ENCODE data around the gene DUSP22. TPM values are rescaled to one million over a fixed set of nuclear protein-coding genes. Genes with fewer than 3 reads are reported as not detected.

Gene DUSP22
- total RNA-seq, 3 donors from 2014 or later = 27.5 to 80.6 (median 29.1) TPM

GRCh38 chr6:252775-253535 is 39.3 kb upstream of the DUSP22 start:
- no peaks in the 10 kb centered on the region for H3K9me3 ChIP-seq
- TF ChIP-seq CTCF (IDR thresholded peaks at IDR 0.05) = no peak
- no peak for DNase-seq
- ATAC-seq = no peak
- intact Hi-C loops (cut with DNase I, micrococcal nuclease) = no loop called here
- no peak overlapping the region for H3K4me3 ChIP-seq
- H3K4me1 ChIP-seq (ENCODE audit: low read depth) = no peaks in the 10 kb centered on the region
- H3K36me3 ChIP-seq (ENCODE audit: low read depth) = no peaks in the 10 kb centered on the region

DNA sequence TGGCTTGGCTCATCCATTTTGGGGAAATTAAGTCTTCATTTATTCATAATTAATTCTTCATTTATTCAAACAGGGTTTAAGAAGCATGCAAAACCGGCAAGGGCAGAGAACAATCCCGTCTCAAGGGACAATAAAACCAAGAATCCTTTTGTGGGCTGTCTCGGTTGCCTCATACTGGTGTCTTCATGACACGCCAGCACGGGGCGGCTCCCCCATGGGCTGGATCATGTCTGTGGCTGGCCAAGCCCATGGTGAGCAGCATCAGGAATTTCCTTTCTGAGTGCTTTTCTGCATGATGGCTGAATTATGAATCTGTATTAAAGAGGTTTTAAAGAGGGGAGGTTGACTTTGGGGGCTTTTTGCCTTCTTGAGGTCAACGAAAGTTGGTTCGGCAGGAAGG is 38.3 kb upstream of the DUSP22 start:
- DNase-seq (no peak), ATAC-seq (no peak)
- no peaks in the 10 kb centered on the region for H3K9me3 ChIP-seq
- no peaks in the 10 kb centered on the region for H3K4me1 ChIP-seq (ENCODE audit: low read depth)
- intact Hi-C loops (cut with DNase I, micrococcal nuclease) = no loop called here
- H3K36me3 ChIP-seq (ENCODE audit: low read depth) = no peaks in the 10 kb centered on the region
- no peak for TF ChIP-seq CTCF (IDR thresholded peaks at IDR 0.05)
- no peak overlapping the region for H3K4me3 ChIP-seq

DNA sequence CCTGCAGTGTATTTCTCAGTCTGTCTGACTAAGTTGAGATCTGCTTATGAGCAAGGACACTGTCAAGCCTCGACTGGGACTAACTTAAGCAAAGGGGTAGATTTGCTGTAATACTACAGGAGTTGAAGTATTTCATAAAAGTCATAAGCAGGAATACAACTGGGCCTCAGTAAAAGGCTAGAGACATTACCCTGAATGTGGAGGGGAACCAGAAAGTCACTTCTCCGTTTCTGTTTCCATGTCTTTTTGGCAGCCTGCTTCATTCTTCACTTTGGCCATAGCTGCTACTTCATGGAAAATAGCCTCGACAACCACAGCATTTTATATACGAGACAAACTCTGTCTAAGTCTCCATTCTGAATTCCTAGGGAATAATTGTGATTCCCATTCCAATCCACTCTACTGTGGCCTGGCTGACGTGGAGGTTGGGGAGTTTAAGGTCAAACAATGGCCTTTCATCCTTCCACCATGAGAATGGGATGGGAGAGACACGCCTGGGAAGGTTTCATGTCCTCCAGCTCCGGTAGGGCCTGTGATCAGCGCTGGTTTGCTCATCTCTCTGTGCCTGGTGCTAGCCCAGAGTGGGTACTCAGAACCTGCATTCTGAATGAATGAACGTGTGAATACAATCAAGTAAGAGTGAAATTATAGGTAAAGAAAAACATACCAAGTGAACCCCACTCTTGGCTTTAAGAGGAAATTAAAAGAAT is 37.1 kb upstream of the DUSP22 start:
- no peak for TF ChIP-seq CTCF (IDR thresholded peaks at IDR 0.05)
- DNase-seq (no peak), ATAC-seq (no peak)
- intact Hi-C loops (cut with DNase I, micrococcal nuclease) = no loop called here
- Histone ChIP-seq H3K36me3 (ENCODE audit: low read depth) (no peaks in the 10 kb centered on the region), H3K4me3 (no peak overlapping the region), H3K9me3 (no peaks in the 10 kb centered on the region), H3K4me1 (ENCODE audit: low read depth) (no peaks in the 10 kb centered on the region)

DNA sequence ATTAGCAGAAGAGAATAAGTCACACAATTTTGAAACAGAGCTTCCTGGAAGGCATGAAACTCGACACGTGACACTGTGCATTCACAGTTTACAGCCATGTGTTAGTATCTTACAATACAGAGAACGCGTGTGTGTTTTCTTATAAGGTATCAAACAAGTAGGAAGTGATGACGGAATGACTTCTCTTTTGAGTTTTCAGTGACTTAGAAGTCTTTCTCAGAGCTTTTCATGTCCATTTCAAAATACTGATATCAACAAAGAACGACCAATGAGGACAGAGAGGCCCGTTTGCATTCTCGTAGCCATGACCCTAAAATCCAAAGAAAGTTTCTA is 36.6 kb upstream of the DUSP22 start:
- no peak for ATAC-seq
- Histone ChIP-seq H3K9me3 (no peaks in the 10 kb centered on the region), H3K36me3 (ENCODE audit: low read depth) (no peaks in the 10 kb centered on the region), H3K4me1 (ENCODE audit: low read depth) (no peaks in the 10 kb centered on the region), H3K4me3 (no peak overlapping the region)
- no peak for TF ChIP-seq CTCF (IDR thresholded peaks at IDR 0.05)
- intact Hi-C loops (cut with DNase I, micrococcal nuclease) = no loop called here
- no peak for DNase-seq

DNA sequence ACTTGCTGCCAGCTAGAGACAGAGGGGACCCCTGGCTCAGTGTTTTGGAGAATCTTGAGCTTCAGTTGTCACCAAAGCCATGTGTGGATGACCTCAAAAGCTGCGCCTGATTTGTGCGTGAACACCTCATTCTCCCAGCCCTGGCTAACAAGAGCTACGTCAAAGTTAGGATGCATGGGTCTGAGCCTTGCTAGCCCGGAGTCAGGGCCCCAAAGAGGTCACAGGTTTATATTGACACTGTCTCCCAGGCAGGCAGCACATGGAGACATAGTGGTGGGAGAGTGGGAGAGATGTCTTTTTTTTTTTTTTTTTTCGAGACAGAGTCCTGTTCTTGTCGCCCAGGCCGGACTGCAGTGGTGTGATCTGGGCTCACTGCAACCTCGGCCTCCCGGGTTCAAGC is 36.1 kb upstream of the DUSP22 start:
- intact Hi-C loops (cut with DNase I, micrococcal nuclease) = no loop called here
- Histone ChIP-seq H3K9me3 (no peaks in the 10 kb centered on the region), H3K36me3 (ENCODE audit: low read depth) (no peaks in the 10 kb centered on the region), H3K4me1 (ENCODE audit: low read depth) (no peaks in the 10 kb centered on the region), H3K4me3 (no peak overlapping the region)
- ATAC-seq (no peak), DNase-seq (no peak)
- TF ChIP-seq CTCF (IDR thresholded peaks at IDR 0.05) = no peak

All from mucosa of descending colon (tissue), 3 donors.